Measurements from ENCODE around the gene DNAJC16.
A peak's percentile ranks its signal among the peaks of the same experiment; 100 is the strongest.
"Not testable (repeated sequence)": the region's sequence is repeated elsewhere in the genome, so short reads cannot be mapped to it uniquely, and the experiment has no call there.

Gene DNAJC16

GRCh38 chr1:15526490-15527339 lies at the start of gene DNAJC16:
TSS of gene DNAJC16 (plus strand) at chr1:15526848. CDS start at chr1:15529106, 2,258 bp downstream.
- peak; percentile 99 for DNase-seq

- no peak for DNase-seq
These were observed 49.7 kb upstream of the DNAJC16 start for GRCh38 chr1:15476927-15477326.

GRCh38 chr1:15477646-15478212 lies 48.9 kb upstream of the DNAJC16 start:
- DNase-seq, result no peak

- no peak for DNase-seq
These were observed 46.8 kb upstream of the DNAJC16 start for GRCh38 chr1:15479654-15480347.

- not testable (repeated sequence) for DNase-seq
These were observed 44.2 kb upstream of the DNAJC16 start for GRCh38 chr1:15482455-15482854.

- not testable (repeated sequence) for DNase-seq
These were observed 43.6 kb upstream of the DNAJC16 start for GRCh38 chr1:15482983-15483543.

- no peak for DNase-seq
These were observed 42.7 kb upstream of the DNAJC16 start for GRCh38 chr1:15483971-15484370.

GRCh38 chr1:15484443-15484842 lies 42.2 kb upstream of the DNAJC16 start:
- DNase-seq, result not testable (repeated sequence)

- DNase-seq, result no peak
These were observed 41.0 kb upstream of the DNAJC16 start for GRCh38 chr1:15485636-15486035.

- not testable (repeated sequence) for DNase-seq
These were observed 39.6 kb upstream of the DNAJC16 start for GRCh38 chr1:15486844-15487610.

- no peak for DNase-seq
These were observed 38.3 kb upstream of the DNAJC16 start for GRCh38 chr1:15488371-15488770.

GRCh38 chr1:15489052-15489736 lies 37.5 kb upstream of the DNAJC16 start:
- DNase-seq, result no peak

GRCh38 chr1:15491010-15491409 lies 35.6 kb upstream of the DNAJC16 start:
- DNase-seq, result peak; percentile 48

- DNase-seq, result no peak
These were observed 34.1 kb upstream of the DNAJC16 start for GRCh38 chr1:15492596-15492995.

GRCh38 chr1:15493869-15494390 lies 32.7 kb upstream of the DNAJC16 start:
- no peak for DNase-seq

- no peak for DNase-seq
These were observed 26.2 kb upstream of the DNAJC16 start for GRCh38 chr1:15500184-15501178.

GRCh38 chr1:15501208-15502032 lies 25.2 kb upstream of the DNAJC16 start:
- DNase-seq, result peak; percentile 53

GRCh38 chr1:15504436-15504835 lies 22.2 kb upstream of the DNAJC16 start:
- no peak for DNase-seq

- no peak for DNase-seq
These were observed 19.8 kb upstream of the DNAJC16 start for GRCh38 chr1:15506831-15507230.

- no peak for DNase-seq
These were observed 19.4 kb upstream of the DNAJC16 start for GRCh38 chr1:15507278-15507677.
